ENCODE measurements around the gene CATSPERZ. TPM values are rescaled to one million over a fixed set of nuclear protein-coding genes. Genes with fewer than 3 reads are reported as not detected.
A peak's percentile ranks its signal among the peaks of the same experiment; 100 is the strongest.

CATSPERZ gene
- total RNA-seq, 1 donor from 2014 or later, result not detected

- Histone ChIP-seq H3K27me3 (ENCODE audit: low read depth) (peaks cover 25% of the 10 kb centered on the region), H3K36me3 (peaks cover 7% of the 10 kb centered on the region), H3K4me3 (peak overlapping the region; percentile 77), H3K9me3 (replicated peaks) (no peaks in the 10 kb centered on the region), H3K4me1 (peaks cover 64% of the 10 kb centered on the region), H3K27ac (replicated peaks) (peak overlapping the region; percentile 99)
- intact Hi-C loops (cut with micrococcal nuclease), result loop anchor here (5.0 kb wide), 1 partner anchor 96 kb away; the partner anchor contains the start of gene FERMT3
- DNase-seq, result no peak
- TF ChIP-seq CTCF (IDR thresholded peaks at IDR 0.05; ENCODE audit: borderline replicate concordance), result no peak
Observed at GRCh38 chr11:64303109-64304031, 3.2 kb downstream of the CATSPERZ start.

GRCh38 chr11:64304032-64304315 lies 3.8 kb downstream of the CATSPERZ start:
- Histone ChIP-seq H3K4me3 (peak overlapping the region; percentile 77), H3K27ac (replicated peaks) (peak overlapping the region; percentile 99), H3K36me3 (peaks cover 10% of the 10 kb centered on the region), H3K9me3 (replicated peaks) (no peaks in the 10 kb centered on the region), H3K4me1 (peaks cover 62% of the 10 kb centered on the region), H3K27me3 (ENCODE audit: low read depth) (peaks cover 18% of the 10 kb centered on the region)
- no peak for DNase-seq
- no peak for TF ChIP-seq CTCF (IDR thresholded peaks at IDR 0.05; ENCODE audit: borderline replicate concordance)
- intact Hi-C loops (cut with micrococcal nuclease), result loop anchor here (5.0 kb wide), 1 partner anchor 97 kb away; the partner anchor contains the start of gene FERMT3

- H3K4me3 ChIP-seq, result peak overlapping the region; percentile 77
- peak; percentile 93 for TF ChIP-seq CTCF (IDR thresholded peaks at IDR 0.05; ENCODE audit: borderline replicate concordance)
- no peaks in the 10 kb centered on the region for H3K9me3 ChIP-seq (replicated peaks)
- H3K27ac ChIP-seq (replicated peaks), result peak overlapping the region; percentile 99
- peaks cover 13% of the 10 kb centered on the region for H3K27me3 ChIP-seq (ENCODE audit: low read depth)
- H3K36me3 ChIP-seq, result peaks cover 10% of the 10 kb centered on the region
- peak; percentile 95 for DNase-seq
- intact Hi-C loops (cut with micrococcal nuclease), result loop anchor here (5.0 kb wide), 1 partner anchor 97 kb away; the partner anchor contains the start of gene FERMT3
- peaks cover 57% of the 10 kb centered on the region for H3K4me1 ChIP-seq
Observed at GRCh38 chr11:64304316-64305072, 4.3 kb downstream of the CATSPERZ start.

- H3K4me1 ChIP-seq, result peaks cover 50% of the 10 kb centered on the region
- peaks cover 6% of the 10 kb centered on the region for H3K27me3 ChIP-seq (ENCODE audit: low read depth)
- H3K9me3 ChIP-seq (replicated peaks), result no peaks in the 10 kb centered on the region
- H3K36me3 ChIP-seq, result peaks cover 10% of the 10 kb centered on the region
- intact Hi-C loops (cut with micrococcal nuclease), result no loop called here
- H3K27ac ChIP-seq (replicated peaks), result peak within 1 kb of the TSS; percentile 99
- H3K4me3 ChIP-seq, result peak within 1 kb of the TSS; percentile 77
- no peak for TF ChIP-seq CTCF (IDR thresholded peaks at IDR 0.05; ENCODE audit: borderline replicate concordance)
- peak; percentile 100 for DNase-seq
Observed at GRCh38 chr11:64305075-64305690, 5.0 kb downstream of the CATSPERZ start, which contains the start of gene ESRRA. ESRRA (plus strand) TSS chr11:64305524; CDS start chr11:64307180, 1,656 bp downstream.

All from left ventricle myocardium inferior (tissue), 1 donor.